GM23248 (cell line): ENCODE results near the gene TBATA. TPM values are rescaled to one million over a fixed set of nuclear protein-coding genes. Genes with fewer than 3 reads are reported as not detected.

ENCODE experiments used
- DNase-seq: peaks from one replicate; pipeline ENCODE4 v3.0.0-alpha.2; 2015
- H2AFZ ChIP-seq: fragments of 200-600 bp; sonication (generic); 2 replicates; pipeline ENCODE4 v1.6.1; 2016; ENCODE audit warnings: antibody characterized with exemption
- H3F3A ChIP-seq: fragments of 200-600 bp; sonication (generic); 2 replicates; pipeline ENCODE4 v1.6.1; 2016; ENCODE audit warnings: mild to moderate bottlenecking, antibody characterized with exemption, mixed run types; ENCODE audit not compliant: insufficient read depth
- H3K27ac ChIP-seq: fragments of 200-600 bp; sonication (generic); 2 replicates; pipeline ENCODE4 v1.5.1; 2016; ENCODE audit warnings: mild to moderate bottlenecking
- H3K27me3 ChIP-seq: fragments of 200-600 bp; sonication (generic); replicated peaks from 2 replicates; pipeline ENCODE4 v1.6.1; 2016; ENCODE audit warnings: mild to moderate bottlenecking; ENCODE audit not compliant: insufficient read depth
- H3K36me3 ChIP-seq: fragments of 200-600 bp; sonication (generic); 2 replicates; pipeline ENCODE4 v1.6.1; 2016; ENCODE audit warnings: low read depth, mild to moderate bottlenecking
- H3K4me1 ChIP-seq: fragments of 200-600 bp; sonication (generic); 2 replicates; pipeline ENCODE4 v1.6.1; 2016; ENCODE audit warnings: mild to moderate bottlenecking; ENCODE audit not compliant: insufficient read depth
- H3K4me2 ChIP-seq: fragments of 200-600 bp; sonication (generic); one replicate; pipeline ENCODE4 v1.6.1; 2016; ENCODE audit warnings: mild to moderate bottlenecking; ENCODE audit not compliant: unreplicated experiment
- H3K4me3 ChIP-seq: fragments of 200-600 bp; sonication (generic); 2 replicates; pipeline ENCODE4 v1.5.1; 2016; ENCODE audit warnings: mild to moderate bottlenecking
- H3K79me2 ChIP-seq: fragments of 200-600 bp; sonication (generic); 2 replicates; pipeline ENCODE4 v1.6.1; 2016; ENCODE audit warnings: mild to moderate bottlenecking; ENCODE audit not compliant: insufficient read depth
- H3K9ac ChIP-seq: fragments of 200-600 bp; sonication (generic); 2 replicates; pipeline ENCODE4 v1.6.1; 2016; ENCODE audit warnings: mild to moderate bottlenecking
- H3K9me2 ChIP-seq: fragments of 200-600 bp; sonication (generic); 2 replicates; pipeline ENCODE4 v1.6.1; 2016; ENCODE audit warnings: mixed run types, mild to moderate bottlenecking, moderate library complexity; ENCODE audit not compliant: insufficient read depth
- H3K9me3 ChIP-seq: fragments of 200-600 bp; sonication (generic); one replicate; pipeline ENCODE4 v1.6.1; 2017; ENCODE audit warnings: low read depth
- H4K20me1 ChIP-seq: fragments of 200-600 bp; sonication (generic); 2 replicates; pipeline ENCODE4 v1.6.0; 2016; ENCODE audit not compliant: insufficient read depth
- EZH2 ChIP-seq: fragments of 200-600 bp; sonication (generic); IDR thresholded peaks from 2 replicates; pipeline ENCODE4 v1.6.1; 2018; ENCODE audit warnings: antibody characterized with exemption, mild to moderate bottlenecking; ENCODE audit not compliant: insufficient read depth, poor library complexity, severe bottlenecking
- EZH2phosphoT487 ChIP-seq: fragments of 200-600 bp; sonication (generic); IDR thresholded peaks from 2 replicates; pipeline ENCODE4 v1.6.1; 2018; ENCODE audit warnings: antibody characterized with exemption, moderate library complexity, mild to moderate bottlenecking, low read depth; ENCODE audit not compliant: insufficient read depth
- WGBS, 2 experiments: methylation state at CpG; one replicate each; pipeline ENCODE4 v1.1.6; 2015 to 2017; ENCODE audit warnings: low lambda C conversion rate in 2 of 2, low coverage in 1 of 2; ENCODE audit errors: missing lambda C conversion rate in 2 of 2; 5-methylcytosine and 5-hydroxymethylcytosine counted together
- in situ Hi-C: fragments of 300-500 bp; cut with MboI; formaldehyde crosslinking; loops from 2 replicates; pipeline ENCODE4 v1.15.0; 2020
- polyA plus RNA-seq: library from polyadenylated mRNA; unstranded; fragments of >200 nt; fragmentation: Nextera tagmentation; extraction: Ambion mirVana; gene quantifications from 2 replicates; pipeline ENCODE4 v1.2.1, GENCODE V29; 2016
- total RNA-seq: library from RNA; depleted of rRNA; stranded (reverse); fragments of >200 nt; shearing (Covaris generic); gene quantifications from 2 replicates; pipeline ENCODE4 v1.2.3, GENCODE V29; 2014; rRNA removed

The TBATA gene
- total RNA-seq (not detected in 2 replicates), polyA plus RNA-seq (not detected in 2 replicates)

GRCh38 chr10:70785190-70785589, at the start of gene TBATA:
TSS of gene TBATA (minus strand) at chr10:70785377. CDS start at chr10:70783379, 1,998 bp downstream.
- 0 out of 2 replicates have a peak, but pooled peaks cover 6% of the 10 kb centered on the region for H3K4me1 ChIP-seq

GRCh38 chr10:70834441-70835151, 49.4 kb upstream of the TBATA start:
- peaks cover 65% of the 10 kb centered on the region for H3F3A ChIP-seq
- no peaks in the 10 kb centered on the region for H3K9me2 ChIP-seq
- no peak overlapping the region for H3K9ac ChIP-seq
- peak overlapping the region; percentile 91 for H3K27ac ChIP-seq
- H3K4me3 ChIP-seq: no peak overlapping the region
- H3K27me3 ChIP-seq: no peaks in the 10 kb centered on the region
- peak overlapping the region; percentile 64 for H3K4me2 ChIP-seq
- TF ChIP-seq EZH2phosphoT487 (no peak), EZH2 (no peak)
- in situ Hi-C loops: no loop called here
- H4K20me1 ChIP-seq: no peaks in the 10 kb centered on the region
- WGBS, 2 experiments: 87 to 93% methylated on average over 7 of the region's 7 CpGs
- H3K79me2 ChIP-seq: peaks cover 69% of the 10 kb centered on the region
- H3K9me3 ChIP-seq: no peaks in the 10 kb centered on the region
- H3K36me3 ChIP-seq: no peaks in the 10 kb centered on the region; the same call in 1 of the 2 replicates
- no peak overlapping the region for H2AFZ ChIP-seq
- peaks cover 51% of the 10 kb centered on the region for H3K4me1 ChIP-seq
- no peak for DNase-seq

More at GRCh38 chr10:70785190-70785589, at the start of gene TBATA:
- H3K9me2 ChIP-seq: no peaks in the 10 kb centered on the region
- H3K9ac ChIP-seq: no peak within 1 kb of the TSS
- DNase-seq: no peak
- no peak within 1 kb of the TSS for H3K4me2 ChIP-seq
- no peaks in the 10 kb centered on the region for H3F3A ChIP-seq
- in situ Hi-C loops: no loop called here
- no peak for TF ChIP-seq EZH2
- no peak for TF ChIP-seq EZH2phosphoT487
- H3K79me2 ChIP-seq: no peaks in the 10 kb centered on the region
- H3K36me3 ChIP-seq: no peaks in the 10 kb centered on the region
- H3K4me3 ChIP-seq: no peak within 1 kb of the TSS
- WGBS, 2 experiments: 75% methylated on average over 4 of the region's 4 CpGs
- H3K27ac ChIP-seq: no peak within 1 kb of the TSS
- no peaks in the 10 kb centered on the region for H3K9me3 ChIP-seq
- no peak within 1 kb of the TSS for H2AFZ ChIP-seq
- H3K27me3 ChIP-seq: no peaks in the 10 kb centered on the region; the same call in 1 of the 2 replicates
- H4K20me1 ChIP-seq: no peaks in the 10 kb centered on the region

- no peaks in the 10 kb centered on the region for H3K9me3 ChIP-seq
- peak overlapping the region; percentile 65 for H3K9ac ChIP-seq
- DNase-seq: no peak
- peak overlapping the region; percentile 91 for H3K27ac ChIP-seq
- in situ Hi-C loops: no loop called here
- peaks cover 51% of the 10 kb centered on the region for H3K4me1 ChIP-seq
- no peaks in the 10 kb centered on the region for H3K9me2 ChIP-seq
- peak overlapping the region; percentile 38; the same call in 1 of the 2 replicates for H3K4me3 ChIP-seq
- H3K27me3 ChIP-seq: no peaks in the 10 kb centered on the region
- peak overlapping the region; percentile 64 for H3K4me2 ChIP-seq
- peaks cover 65% of the 10 kb centered on the region for H3F3A ChIP-seq
- peaks cover 69% of the 10 kb centered on the region for H3K79me2 ChIP-seq
- H4K20me1 ChIP-seq: no peaks in the 10 kb centered on the region
- WGBS, 2 experiments: 71 to 79% methylated on average over 5 of the region's 5 CpGs
- H3K36me3 ChIP-seq: no peaks in the 10 kb centered on the region
- TF ChIP-seq EZH2phosphoT487 (no peak), EZH2 (no peak)
- H2AFZ ChIP-seq: no peak overlapping the region
Observed at GRCh38 chr10:70834021-70834420, 48.8 kb upstream of the TBATA start.

- H3F3A ChIP-seq: peaks cover 62% of the 10 kb centered on the region
- H3K27me3 ChIP-seq: no peaks in the 10 kb centered on the region
- TF ChIP-seq EZH2 (no peak), EZH2phosphoT487 (no peak)
- in situ Hi-C loops: no loop called here
- DNase-seq: no peak
- H4K20me1 ChIP-seq: no peaks in the 10 kb centered on the region
- H3K4me2 ChIP-seq: peak overlapping the region; percentile 64
- no peaks in the 10 kb centered on the region for H3K9me3 ChIP-seq
- H3K27ac ChIP-seq: peak overlapping the region; percentile 91
- no peaks in the 10 kb centered on the region for H3K9me2 ChIP-seq
- no peaks in the 10 kb centered on the region for H3K36me3 ChIP-seq
- H3K79me2 ChIP-seq: peaks cover 70% of the 10 kb centered on the region
- H3K9ac ChIP-seq: peak overlapping the region; percentile 65
- 88% methylated on average over 2 of the region's 2 CpGs for WGBS, 2 experiments
- H2AFZ ChIP-seq: no peak overlapping the region
- peaks cover 51% of the 10 kb centered on the region for H3K4me1 ChIP-seq
- peak overlapping the region; percentile 38 for H3K4me3 ChIP-seq
Observed at GRCh38 chr10:70833601-70834000, 48.4 kb upstream of the TBATA start.
